GM21390 (cell line): ENCODE measurements around the gene GK.
"Not testable (repeated sequence)": the region's sequence is repeated elsewhere in the genome, so short reads cannot be mapped to it uniquely, and the experiment has no call there.

Experiments used
- ATAC-seq: cut with Tn5 transposase; IDR thresholded peaks from one replicate; pipeline ENCODE4 v1.9.1; 2021; ENCODE audit not compliant: unreplicated experiment

GK gene

DNA sequence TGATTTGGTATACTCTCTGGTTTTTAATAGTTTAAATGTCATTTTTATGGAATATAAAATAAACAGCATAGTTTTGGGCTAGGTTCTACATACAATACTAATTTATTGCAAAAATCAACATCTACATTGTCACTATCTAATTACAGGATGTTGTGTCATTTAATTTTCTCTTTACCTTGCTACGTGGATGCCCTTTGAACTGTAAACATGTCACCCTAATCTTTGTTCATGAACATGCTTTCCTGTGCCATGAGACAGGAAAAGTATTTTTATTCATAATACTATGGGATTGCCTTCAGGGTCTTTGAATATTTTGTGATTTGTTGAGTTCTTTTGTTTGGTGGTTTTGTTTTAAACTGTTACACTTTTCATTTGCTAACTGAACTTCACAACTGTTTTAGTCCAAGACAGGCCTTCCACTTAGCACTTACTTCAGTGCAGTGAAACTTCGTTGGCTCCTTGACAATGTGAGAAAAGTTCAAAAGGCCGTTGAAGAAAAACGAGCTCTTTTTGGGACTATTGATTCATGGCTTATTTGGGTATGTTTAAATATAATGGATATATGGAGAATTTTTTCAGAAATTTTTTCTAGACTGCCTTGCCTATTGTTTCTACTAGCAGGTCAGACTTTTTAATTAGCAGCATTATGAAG is 40.9 kb downstream of the GK start:
- no peak for ATAC-seq

DNA sequence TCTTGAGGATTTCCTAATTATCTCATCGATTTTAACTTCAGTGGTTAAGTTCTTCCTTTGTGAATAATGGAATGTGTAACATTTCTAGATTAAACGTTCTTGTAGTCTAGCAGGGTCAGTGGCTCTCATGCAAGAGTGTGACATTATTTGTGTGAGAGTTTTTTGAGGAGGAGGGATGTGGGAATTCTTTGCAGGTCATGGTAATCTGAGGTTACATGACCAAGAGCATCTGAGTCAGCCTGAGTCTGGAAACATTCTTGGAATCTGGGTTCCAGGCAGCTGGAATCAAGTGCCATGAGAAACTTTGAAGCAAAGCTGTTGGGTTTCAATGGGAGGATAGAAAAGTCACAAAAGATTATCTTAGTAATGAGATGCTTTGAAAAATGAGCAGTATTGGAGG is 49.5 kb downstream of the GK start:
- no peak for ATAC-seq

DNA sequence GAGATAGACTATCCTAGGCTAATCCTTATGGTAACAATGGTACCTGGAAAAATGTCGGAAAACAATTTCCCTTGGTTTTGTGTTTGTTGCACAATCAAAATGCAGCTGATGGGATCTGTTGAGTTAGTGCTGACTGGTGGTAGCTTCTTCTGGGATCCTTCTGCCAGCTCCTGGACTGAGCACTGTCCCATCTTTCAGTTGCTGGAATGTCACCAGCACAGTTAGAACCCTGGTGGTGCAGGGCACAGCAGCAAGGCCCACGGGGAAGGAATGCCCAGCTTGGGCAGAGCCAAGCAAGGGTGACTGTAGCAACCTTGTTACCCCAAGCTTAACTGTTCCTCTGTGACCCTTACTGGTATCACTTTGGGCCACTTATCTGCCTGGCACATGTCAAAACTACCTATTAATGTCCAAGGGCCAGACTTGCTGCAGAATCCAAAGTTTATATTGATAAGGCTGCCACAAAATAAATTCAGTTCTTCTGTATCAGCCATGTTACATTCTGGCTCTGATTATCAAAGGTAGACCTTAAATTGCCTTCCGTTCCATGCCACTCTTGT is 53.1 kb downstream of the GK start:
- no peak for ATAC-seq

DNA sequence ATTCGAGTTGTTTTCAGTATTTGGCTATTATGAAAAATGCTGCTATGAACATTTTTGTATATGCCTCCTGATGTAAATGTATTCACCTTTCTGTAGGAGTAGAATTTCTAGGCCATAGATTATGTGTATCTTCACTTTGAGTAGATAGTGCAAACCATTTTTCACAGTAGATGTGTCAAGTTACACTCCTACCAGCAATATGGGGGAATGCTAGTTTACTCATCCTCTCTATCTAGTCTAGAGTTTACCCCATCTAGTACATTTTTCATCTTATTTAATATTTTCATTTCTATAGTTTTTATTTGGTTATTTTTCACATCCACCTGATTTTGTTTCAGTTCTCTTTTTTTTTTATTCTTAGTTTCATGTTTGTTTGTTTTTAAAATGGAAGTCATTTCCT is 59.0 kb downstream of the GK start:
- ATAC-seq = no peak

DNA sequence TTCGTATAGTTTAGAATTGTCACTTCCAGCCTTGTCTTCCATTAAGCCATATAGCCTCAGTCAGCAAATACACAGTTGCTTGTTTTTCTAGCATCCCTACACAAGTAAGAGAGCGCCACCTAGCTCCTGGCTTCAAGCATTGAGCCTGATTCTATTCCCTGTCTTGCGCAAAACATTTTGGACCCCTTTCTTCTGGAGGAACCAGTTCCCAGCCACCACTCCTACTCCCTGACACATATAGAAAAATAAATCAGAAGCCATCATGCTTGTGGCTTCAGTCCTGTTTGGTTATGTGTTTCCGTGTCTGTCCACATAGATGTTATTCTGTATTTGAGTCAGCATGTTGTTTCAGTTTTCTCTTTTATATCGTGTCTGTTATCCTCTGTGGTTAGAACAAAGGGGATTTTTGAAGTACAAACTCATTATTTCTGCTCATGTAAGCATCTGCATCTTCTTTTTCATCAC is 59.9 kb downstream of the GK start:
- ATAC-seq = peak; percentile 97

DNA sequence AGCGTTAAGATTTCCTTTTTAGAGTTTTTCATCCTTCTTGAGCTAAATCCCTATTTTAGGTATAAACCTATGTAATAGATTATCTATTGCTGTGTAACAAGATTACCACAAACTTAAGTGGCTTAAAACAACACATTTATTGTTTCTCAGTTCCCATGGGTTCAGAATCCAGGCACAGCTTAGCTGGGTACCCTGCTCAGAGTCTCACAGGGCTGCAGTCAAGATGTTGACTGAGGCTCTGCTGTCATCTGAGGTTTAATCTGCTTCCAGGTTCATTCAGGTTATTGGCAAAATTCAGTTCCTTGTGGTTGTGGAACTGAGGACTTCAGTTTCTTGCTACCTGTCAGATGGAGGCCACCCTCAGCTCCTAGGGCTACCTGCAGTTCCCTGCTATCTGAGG is 60.9 kb downstream of the GK start:
- ATAC-seq = no peak

DNA sequence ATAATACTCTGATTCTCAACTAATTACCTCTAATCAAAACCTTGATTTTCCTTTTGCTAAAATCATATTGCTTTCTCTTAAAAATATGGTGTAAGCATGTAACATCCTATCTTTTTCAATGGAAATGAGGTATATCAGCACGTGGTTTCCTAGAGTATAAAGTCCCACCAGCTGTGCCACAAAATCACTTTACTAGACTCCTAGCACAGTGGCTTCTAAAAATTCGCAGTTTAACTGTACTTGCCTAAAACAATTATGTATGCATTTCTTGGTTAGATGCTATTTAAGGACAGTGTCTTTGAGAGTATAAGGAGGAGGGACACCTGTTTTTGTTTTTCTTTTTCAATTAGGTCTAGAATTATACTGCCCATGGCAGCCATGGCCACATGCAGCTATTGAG is 62.8 kb downstream of the GK start:
- no peak for ATAC-seq

DNA sequence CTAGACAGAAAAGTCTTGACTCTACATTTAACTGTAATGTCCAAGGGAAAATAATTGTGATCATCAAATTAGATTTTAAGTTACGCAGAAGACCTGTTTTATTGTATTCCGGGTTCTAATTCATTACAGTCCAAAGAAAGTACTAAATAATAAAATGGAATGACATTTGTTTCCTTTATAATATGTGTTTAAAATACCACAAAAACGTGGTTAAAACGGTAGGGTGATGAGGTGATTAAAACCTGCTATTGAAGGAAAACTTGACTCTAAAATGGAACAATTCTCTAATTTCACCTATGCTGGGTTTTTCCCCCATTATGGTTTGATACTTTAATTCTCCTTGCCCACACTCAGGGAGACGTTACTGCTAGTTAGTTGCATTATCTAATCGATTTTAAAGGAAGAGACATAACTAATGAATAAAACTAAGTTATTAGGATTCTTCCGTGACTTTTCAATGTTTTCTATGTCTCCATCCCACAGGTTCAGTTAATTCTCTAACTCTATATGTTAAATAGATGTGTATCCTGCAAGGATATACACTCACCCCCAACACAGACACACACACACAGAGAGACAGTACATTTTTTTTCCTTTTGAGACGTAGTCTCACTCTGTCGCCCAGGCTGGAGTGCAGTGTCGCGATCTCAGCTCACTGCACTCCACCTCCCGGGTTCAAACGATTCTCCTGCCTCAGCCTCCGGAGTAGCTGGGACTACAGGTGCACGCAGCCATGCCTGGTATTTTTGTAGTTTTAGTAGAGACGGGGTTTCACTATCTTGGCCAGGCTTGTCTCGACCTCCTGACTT is 80.8 kb downstream of the GK start:
- ATAC-seq = no peak

DNA sequence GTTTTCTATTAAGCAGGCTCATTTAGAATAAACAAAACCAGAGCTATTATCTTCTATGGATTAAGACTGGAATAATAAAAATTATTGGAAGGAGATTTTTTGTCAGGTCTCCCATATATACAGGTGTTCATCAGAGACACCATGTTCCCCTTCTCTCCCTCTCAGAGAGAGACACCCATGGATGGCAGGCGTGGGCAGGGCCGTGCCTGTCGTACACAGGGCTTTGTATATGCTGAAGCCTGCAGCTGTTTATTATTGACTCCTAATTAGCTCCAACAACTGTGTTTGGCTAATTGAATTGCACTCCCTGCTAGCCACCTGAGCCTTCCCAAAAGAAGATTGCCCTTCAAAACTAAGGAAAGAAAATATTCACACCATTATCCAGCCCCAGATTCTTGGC is 81.6 kb downstream of the GK start:
- ATAC-seq = no peak

DNA sequence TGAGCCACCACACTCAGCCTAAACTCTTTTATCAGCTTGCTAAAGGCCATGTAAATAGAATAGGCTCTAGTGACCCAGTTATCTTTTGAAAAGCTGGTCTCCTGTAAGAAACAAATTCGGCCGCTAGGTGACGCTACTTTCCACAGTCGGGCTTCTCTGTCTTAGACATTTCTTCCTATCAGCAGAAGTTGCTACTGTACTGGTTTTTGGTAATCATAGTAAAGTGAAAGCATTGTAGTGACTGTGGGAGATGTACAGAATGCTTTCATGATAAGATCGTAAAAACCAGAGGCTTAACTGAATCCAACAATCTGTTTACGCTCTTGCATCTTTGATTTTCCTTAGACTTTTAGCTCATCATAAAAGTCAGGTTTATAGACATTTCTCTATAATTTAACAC is 82.6 kb downstream of the GK start:
- ATAC-seq = peak; percentile 92

DNA sequence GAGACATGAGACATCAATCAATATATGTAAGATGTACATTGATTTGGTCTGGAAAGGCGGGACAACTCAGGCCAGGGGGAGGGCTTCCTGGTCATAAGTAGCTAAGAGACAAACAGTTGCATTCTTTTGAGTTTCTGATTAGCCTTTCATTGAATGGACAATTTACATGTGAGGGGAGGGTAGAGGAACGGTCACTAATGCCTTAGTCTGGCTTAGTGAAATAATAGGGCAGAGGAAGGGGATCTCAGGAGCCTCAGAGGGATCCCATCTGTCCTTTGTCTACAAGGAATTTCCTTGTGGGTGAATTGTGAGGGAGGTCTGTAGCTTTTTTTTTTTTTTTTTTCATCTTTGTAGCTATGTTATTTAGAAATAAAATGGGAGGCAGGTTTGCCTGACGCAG is 88.3 kb downstream of the GK start:
- ATAC-seq = no peak

DNA sequence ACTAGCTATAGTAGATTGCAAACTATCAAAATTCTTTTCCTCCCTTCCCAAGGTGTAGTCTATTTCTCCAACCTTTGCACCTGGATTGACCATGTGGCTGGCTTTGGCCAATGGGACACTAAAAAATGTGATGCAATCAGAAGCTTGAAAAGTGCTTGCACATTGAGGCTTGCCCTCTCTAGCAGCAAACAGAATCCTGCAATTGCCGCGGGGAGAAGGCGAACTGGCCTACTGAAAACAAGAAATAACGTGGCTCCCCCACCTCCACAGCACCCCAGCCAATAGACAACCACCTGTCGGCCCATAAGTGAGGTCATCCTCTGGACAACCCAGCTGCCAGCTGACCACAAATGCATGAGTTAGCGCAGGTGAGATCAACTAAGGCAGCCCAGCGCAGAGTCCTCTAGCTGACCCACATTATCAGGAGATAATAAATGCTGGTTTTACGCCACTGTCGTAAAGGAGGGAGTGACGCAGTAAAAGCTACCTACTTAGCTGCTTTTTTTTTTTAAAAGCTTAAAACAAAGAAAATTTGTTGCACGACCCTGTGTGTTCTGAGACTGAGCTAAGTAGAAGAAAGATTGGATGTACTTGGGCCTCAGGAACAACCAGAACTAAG is 95.2 kb downstream of the GK start:
- no peak for ATAC-seq

DNA sequence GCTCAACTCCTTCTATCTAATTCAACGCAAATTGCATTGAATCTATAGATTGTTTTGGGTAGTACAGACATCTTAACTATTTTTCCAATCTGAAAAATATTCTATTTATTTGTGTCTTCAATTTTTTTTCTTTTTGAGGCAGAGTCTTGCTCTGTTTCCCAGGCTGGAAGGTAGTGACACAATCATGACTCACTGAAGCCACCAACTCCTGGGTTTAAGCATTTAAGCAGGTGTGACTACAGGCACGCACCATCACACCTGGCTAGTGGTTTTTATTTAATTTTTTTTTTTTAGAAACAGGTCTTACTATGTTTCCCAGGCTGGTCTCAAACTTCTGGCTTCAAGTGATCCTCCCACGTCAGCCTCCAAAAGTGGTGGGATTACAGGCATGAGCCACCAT is 98.3 kb downstream of the GK start:
- no peak for ATAC-seq

DNA sequence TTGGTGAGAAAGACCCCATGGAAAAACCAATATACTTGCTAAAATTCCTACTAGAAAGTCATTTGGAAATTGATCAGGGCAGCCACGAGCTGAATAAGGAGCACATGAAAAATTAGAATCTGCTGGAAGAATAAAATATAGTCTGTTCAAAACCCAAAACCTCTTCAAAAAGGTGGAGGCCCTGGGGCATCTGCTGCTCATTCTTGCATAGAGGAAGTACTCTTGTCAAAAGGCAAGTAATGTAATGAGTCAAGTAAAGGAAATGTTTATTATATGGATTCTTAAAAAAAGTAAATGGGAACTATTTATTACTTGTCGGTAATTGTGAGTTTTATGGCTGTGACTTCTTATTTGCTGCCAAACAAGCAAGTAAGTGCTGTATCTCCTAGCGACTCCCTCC is 109.5 kb downstream of the GK start:
- no peak for ATAC-seq

DNA sequence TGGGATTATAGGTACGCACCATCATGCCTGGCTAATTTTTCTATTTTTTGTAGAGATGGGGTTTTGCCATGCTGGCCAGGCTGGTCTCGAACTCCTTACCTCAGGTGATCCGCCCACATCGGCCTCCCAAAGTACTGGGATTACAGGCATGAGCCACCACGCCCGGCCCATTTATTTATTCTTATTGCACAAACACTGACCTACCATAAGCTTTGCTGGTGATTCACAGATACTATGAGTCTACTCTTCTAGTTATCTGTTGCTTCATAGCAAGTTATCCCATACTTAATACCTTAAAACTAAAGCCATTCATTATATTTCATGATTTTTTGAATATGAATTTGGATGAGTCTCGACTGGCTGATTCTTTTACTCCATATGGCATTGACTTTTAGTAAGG is 120.5 kb downstream of the GK start:
- not testable (repeated sequence) for ATAC-seq

DNA sequence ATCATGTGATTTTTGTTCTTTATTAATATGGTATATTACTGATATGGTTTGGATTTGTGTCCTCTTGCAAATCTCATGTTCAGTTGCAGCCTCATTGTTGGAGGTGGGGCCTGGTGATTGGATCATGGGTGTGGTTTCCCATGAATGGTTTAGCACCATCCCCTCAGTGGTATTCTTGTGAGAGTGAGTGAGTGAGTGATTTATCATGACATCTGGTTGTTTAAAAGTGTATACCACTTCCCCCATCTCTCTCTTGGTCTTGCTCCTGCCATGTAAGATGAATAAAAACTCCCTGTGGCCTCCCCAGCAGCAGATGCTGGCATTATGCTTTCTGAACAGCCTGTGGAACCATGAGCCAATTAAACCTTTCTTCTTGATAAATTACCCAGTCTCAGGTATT is 124.4 kb downstream of the GK start:
- no peak for ATAC-seq

DNA sequence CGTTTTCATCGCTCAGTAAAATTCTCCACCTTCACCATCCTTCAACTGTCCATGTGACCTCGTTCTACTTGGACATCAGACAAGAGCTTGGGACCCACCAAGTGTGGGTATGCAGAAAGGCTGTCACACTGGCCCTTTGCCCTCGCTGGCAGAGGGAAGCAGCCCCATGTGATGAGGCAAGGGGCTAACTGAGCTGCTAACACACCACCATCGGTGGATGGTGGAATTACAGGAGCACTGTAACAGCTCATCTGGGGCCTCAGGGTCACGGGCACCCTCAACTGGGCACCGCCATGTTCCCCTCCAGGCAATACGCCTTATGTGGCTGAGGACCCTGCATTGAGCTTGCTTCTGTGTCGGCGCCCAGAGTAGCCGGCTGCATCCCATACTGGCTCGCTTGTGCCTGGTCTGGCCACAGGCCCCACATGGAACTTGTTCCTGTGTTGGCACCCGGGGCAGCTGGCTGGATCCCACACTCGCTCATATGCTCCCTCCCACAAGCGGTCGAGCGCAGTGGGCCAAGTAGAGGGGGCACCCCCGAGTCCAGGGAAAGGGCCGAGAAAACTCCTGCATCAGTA is 126.3 kb downstream of the GK start:
- ATAC-seq = no peak
